IPS-18a (cell line): ENCODE data around the gene IFT20.
A peak's percentile ranks its signal among the peaks of the same experiment; 100 is the strongest.

Source experiments
- H3K27ac ChIP-seq: one replicate; pipeline ENCODE4 v1.5.1; 2013; ENCODE audit warnings: low read length
- H3K27me3 ChIP-seq: one replicate; pipeline ENCODE4 v1.6.1; 2013; ENCODE audit warnings: mild to moderate bottlenecking, low read length; ENCODE audit not compliant: control insufficient read depth, insufficient read depth
- H3K36me3 ChIP-seq: one replicate; pipeline ENCODE4 v1.6.1; 2013; ENCODE audit warnings: low read depth, low read length; ENCODE audit not compliant: control insufficient read depth
- H3K4me1 ChIP-seq: one replicate; pipeline ENCODE4 v1.6.1; 2013; ENCODE audit warnings: low read depth, low read length; ENCODE audit not compliant: control insufficient read depth
- H3K4me3 ChIP-seq: one replicate; pipeline ENCODE4 v1.5.1; 2013; ENCODE audit warnings: low read length
- H3K9ac ChIP-seq: one replicate; pipeline ENCODE4 v1.6.1; 2013; ENCODE audit warnings: mild to moderate bottlenecking, low read length, moderate library complexity
- H3K9me3 ChIP-seq: one replicate; pipeline ENCODE4 v1.6.1; 2013; ENCODE audit warnings: low read depth, low read length; ENCODE audit not compliant: control insufficient read depth

The IFT20 gene

DNA sequence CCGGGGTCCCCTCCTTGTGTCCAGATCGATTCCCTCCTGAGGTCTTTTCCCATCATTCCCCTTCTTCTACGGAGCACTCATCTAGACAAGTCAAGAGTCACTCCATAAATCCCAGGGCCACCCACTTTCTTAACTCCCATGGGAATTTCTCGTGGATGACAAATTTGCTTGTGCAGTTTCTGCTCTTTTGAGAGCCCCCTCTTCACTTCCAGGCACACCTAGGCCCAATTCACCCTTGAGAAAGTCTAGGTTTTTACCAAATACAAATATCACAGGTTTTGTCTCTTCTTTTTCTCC, 22.6 kb upstream of the IFT20 start:
- Histone ChIP-seq H3K27ac (peak overlapping the region; percentile 75), H3K4me1 (peaks cover 10% of the 10 kb centered on the region), H3K36me3 (peaks cover 54% of the 10 kb centered on the region), H3K27me3 (no peaks in the 10 kb centered on the region), H3K4me3 (peak overlapping the region; percentile 81), H3K9me3 (no peaks in the 10 kb centered on the region), H3K9ac (peak overlapping the region; percentile 82)

GRCh38 chr17:28357061-28357900, 22.0 kb upstream of the IFT20 start, which contains the start of gene POLDIP2:
Gene POLDIP2, minus strand, starts transcription at chr17:28357527. Its CDS starts 79 bp downstream, at chr17:28357448.
- Histone ChIP-seq H3K27me3 (no peaks in the 10 kb centered on the region), H3K27ac (peak within 1 kb of the TSS; percentile 75), H3K36me3 (peaks cover 53% of the 10 kb centered on the region), H3K4me3 (peak within 1 kb of the TSS; percentile 81), H3K9me3 (no peaks in the 10 kb centered on the region), H3K4me1 (peaks cover 10% of the 10 kb centered on the region), H3K9ac (peak within 1 kb of the TSS; percentile 82)

DNA sequence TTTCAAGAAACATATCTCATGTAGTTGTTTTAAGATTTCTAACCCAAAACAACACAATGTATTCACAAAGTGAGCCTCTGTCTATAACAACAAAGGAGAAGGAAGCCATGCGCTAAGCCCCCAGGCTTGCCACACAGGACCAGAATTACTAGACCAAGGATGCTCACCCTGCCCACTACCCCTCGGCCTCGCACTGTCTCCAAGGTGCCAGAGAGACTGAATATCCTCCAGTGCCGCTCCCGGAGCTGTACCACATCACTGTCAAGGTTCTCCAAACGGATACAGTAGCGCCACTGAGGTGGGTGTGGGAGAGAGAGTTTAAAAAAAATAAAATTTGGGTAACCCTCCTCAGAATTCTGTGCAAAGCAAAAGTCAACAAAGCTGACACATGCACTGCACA, 15.0 kb upstream of the IFT20 start:
- H3K27me3 ChIP-seq = no peaks in the 10 kb centered on the region
- peaks cover 84% of the 10 kb centered on the region for H3K36me3 ChIP-seq
- H3K27ac ChIP-seq = no peak overlapping the region
- no peak overlapping the region for H3K9ac ChIP-seq
- H3K4me1 ChIP-seq = no peaks in the 10 kb centered on the region
- no peaks in the 10 kb centered on the region for H3K9me3 ChIP-seq
- no peak overlapping the region for H3K4me3 ChIP-seq

DNA sequence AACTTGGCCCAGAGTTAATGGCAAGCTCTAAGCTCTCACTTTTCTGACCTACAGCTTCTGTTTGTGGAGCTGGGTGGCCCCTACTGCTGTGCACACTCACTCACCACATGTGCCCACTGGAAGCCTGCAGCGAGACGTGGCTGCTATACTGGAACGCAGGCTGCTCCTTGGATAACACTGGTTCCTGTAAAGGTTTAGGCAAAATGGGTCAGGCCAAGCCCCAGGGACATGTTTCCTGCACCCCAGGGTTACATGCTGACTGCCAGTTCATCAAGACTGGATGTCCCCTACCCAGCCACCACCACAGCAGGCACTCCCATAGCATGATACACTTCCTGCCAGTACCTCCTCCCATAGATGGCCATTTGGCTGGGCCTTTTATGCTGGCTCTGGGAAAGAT, 13.7 kb upstream of the IFT20 start:
- no peak overlapping the region for H3K9ac ChIP-seq
- H3K27ac ChIP-seq = no peak overlapping the region
- no peaks in the 10 kb centered on the region for H3K4me1 ChIP-seq
- H3K9me3 ChIP-seq = no peaks in the 10 kb centered on the region
- no peak overlapping the region for H3K4me3 ChIP-seq
- H3K27me3 ChIP-seq = no peaks in the 10 kb centered on the region
- peaks cover 79% of the 10 kb centered on the region for H3K36me3 ChIP-seq

DNA sequence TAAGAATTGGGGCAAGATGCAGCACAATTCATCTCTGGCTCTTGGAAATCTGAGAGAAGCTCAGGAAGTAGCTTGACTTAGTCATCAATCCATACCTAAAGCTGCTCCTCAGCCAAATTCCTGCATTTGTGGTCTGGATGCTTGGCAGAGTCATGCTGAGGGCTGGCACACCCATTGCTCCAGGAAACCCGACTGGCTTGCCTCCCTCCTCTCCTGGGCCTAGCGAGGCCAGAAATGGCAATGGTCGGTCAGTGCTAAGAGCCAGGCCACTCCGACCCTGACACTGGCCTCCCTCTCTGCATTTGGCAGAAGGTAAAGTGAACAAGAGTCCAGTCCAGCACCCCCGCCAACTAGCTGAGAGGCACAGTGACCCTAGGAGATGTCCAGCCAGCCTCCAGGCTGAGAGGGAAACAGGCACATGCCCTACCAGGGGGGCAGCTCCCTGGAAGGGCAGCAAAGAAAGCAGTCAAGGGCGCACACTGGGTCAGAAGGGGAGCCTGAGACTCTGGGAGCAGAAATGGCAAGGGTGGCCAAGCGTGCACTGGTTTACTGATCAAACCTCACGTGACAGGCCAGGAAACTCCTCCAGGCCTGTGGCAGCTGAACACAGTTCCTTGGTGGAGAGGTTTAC, 12.1 kb upstream of the IFT20 start:
- no peaks in the 10 kb centered on the region for H3K4me1 ChIP-seq
- H3K36me3 ChIP-seq = peaks cover 69% of the 10 kb centered on the region
- no peak overlapping the region for H3K4me3 ChIP-seq
- no peaks in the 10 kb centered on the region for H3K27me3 ChIP-seq
- H3K27ac ChIP-seq = no peak overlapping the region
- no peak overlapping the region for H3K9ac ChIP-seq
- no peaks in the 10 kb centered on the region for H3K9me3 ChIP-seq

DNA sequence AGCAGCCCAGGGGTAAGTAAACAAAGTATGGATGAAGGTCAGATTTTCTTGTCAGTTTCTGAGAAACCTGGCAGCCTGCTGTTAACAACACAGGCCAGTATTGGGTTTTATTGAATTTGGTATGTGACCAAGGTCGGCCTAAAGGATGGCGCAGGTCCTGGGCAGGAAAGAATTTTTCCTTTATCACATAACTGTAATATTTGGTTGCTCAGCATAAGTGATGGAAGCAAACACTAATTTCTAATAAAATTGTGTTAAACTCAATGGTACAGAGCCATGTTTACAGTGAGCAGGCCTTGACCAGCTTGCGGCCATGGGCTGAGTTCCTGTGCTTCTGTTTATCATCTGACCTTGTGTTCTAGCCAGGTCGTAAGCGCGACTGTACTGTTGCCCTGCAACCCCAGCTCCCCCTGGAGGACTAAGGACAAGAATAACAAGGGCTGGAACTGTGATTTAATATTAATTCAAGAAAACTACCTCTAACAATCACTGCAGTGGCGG, 11.5 kb upstream of the IFT20 start:
- Histone ChIP-seq H3K27ac (no peak overlapping the region), H3K27me3 (no peaks in the 10 kb centered on the region), H3K4me3 (no peak overlapping the region), H3K36me3 (peaks cover 69% of the 10 kb centered on the region), H3K4me1 (no peaks in the 10 kb centered on the region), H3K9me3 (no peaks in the 10 kb centered on the region), H3K9ac (no peak overlapping the region)

DNA sequence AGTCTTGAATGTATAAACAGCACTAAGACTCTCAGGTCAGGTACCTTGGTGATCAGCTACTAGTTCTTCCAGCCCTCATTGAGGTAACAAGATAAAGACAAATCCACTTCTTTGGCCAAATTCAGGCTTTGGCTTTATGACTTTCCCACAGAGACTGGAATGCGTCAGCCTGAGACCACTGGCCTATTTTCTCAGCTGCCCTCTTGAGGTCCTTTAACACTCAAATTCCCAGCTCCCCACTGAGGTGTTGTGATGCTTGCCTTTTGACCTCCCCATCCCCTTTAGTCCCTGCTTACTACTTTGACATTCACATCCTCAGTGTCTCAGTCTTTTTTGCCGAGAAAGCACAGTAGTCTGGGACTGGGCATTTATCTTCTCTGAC, 10.9 kb upstream of the IFT20 start:
- no peak overlapping the region for H3K4me3 ChIP-seq
- H3K9ac ChIP-seq = no peak overlapping the region
- peaks cover 66% of the 10 kb centered on the region for H3K36me3 ChIP-seq
- H3K9me3 ChIP-seq = no peaks in the 10 kb centered on the region
- H3K4me1 ChIP-seq = no peaks in the 10 kb centered on the region
- no peak overlapping the region for H3K27ac ChIP-seq
- no peaks in the 10 kb centered on the region for H3K27me3 ChIP-seq

DNA sequence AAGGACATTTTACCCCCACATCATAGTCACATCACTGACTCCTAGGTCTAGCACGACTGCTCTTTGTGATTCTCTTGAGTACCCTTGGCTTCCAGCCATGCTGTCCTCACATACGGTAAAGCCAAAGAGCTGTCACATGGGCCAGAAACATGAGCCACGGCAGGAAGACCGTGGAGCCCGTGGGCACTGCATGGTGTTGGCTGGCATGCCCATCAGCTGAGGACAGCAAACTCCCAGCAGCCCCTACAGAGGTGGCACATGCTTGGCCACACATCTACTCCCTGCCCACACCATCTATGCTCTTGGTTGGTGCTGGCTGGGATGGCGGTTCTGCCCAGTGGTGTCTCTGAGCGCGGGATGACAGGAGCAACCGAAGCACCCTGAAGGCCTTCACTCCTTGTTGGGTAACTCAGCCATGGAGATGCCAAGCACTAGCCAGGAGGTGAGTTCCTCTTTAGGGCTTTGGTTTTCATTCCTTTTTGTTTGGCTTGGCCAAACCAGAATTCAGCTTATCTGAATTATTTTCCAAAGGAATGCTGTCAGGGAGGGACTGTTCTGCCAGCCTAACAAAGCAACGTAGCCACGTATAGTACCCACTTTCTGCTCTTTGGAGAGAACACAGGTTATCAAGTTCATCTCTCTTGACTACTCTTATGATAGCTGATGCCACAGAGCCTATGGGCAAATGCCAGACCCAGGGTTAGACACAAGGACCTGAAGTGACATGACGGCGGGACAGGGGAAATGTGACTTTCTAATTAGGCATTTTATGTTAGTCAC, 10.3 kb upstream of the IFT20 start:
- H3K27me3 ChIP-seq = no peaks in the 10 kb centered on the region
- H3K9ac ChIP-seq = no peak overlapping the region
- no peak overlapping the region for H3K4me3 ChIP-seq
- H3K9me3 ChIP-seq = no peaks in the 10 kb centered on the region
- peaks cover 61% of the 10 kb centered on the region for H3K36me3 ChIP-seq
- no peaks in the 10 kb centered on the region for H3K4me1 ChIP-seq
- H3K27ac ChIP-seq = no peak overlapping the region

DNA sequence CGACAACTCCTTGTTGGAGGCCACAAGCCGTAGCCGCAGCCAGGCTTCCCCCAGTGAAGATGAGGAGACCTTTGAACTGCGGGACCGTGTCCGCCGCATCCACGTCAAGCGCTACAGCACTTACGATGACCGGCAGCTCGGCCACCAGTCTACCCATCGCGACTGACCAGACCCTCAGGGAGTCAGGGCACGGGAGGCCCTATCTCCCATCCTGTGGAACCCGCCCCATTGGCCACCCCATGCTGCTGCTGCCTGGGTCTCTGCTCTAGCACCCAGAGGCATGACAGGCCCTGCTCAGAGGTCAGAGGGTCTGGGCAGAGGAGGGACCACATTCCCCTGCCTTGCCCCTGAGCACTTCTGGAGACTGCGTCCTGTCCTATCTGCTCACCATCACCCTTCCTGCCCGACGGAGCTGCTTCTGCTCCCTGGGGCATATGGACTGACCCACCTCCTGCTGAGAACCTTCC, 9.2 kb upstream of the IFT20 start:
- Histone ChIP-seq H3K9ac (no peak overlapping the region), H3K36me3 (peaks cover 50% of the 10 kb centered on the region), H3K27me3 (no peaks in the 10 kb centered on the region), H3K4me1 (no peaks in the 10 kb centered on the region), H3K4me3 (no peak overlapping the region), H3K9me3 (no peaks in the 10 kb centered on the region), H3K27ac (no peak overlapping the region)

DNA sequence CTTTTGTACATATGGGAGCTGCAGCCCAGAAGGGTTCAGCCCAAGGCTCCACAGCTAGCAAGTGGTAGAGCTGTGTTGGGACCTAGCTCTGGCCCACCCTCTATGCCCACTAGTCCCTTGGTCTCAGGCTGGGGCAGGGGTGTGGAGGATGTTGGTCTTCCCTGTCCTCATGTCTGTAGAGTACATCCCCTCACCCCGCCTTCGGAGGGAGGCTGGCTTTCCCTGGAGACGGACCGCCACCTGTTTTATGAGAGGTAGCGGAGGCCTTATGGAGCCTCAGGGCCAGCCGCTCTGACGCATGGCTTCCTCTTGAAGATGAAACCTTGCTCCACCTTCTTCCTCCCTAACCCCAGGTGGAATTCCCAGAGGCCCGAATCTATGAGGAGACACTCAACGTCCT, 8.7 kb upstream of the IFT20 start:
- H3K27me3 ChIP-seq = no peaks in the 10 kb centered on the region
- no peaks in the 10 kb centered on the region for H3K4me1 ChIP-seq
- no peaks in the 10 kb centered on the region for H3K9me3 ChIP-seq
- peaks cover 49% of the 10 kb centered on the region for H3K36me3 ChIP-seq
- no peak overlapping the region for H3K27ac ChIP-seq
- no peak overlapping the region for H3K9ac ChIP-seq
- no peak overlapping the region for H3K4me3 ChIP-seq

DNA sequence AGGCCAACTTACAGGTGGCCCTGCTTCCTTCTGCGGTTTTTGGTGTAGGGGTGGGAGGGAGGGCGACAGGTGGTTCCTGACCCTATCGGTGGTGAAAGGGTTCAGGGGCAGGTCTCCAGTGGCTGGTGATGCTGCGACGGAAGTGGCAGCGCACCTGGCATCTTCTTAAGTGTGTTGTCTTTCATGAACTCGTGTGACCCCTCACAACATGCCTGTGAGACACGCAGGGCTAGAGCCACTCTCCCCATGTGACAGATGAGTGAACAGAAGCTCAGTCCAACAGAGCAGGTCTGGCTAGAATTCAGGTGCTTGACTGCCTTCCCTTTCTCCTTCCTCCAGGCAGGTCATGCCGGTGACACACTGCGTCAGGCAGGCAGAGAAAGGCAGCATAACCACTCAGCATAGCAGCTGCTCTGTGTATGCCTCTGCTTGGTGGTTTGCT, 8.2 kb upstream of the IFT20 start:
- peaks cover 44% of the 10 kb centered on the region for H3K36me3 ChIP-seq
- H3K27ac ChIP-seq = no peak overlapping the region

More for the DNA sequence above, 8.2 kb upstream of the IFT20 start:
- H3K4me1 ChIP-seq = no peaks in the 10 kb centered on the region
- no peaks in the 10 kb centered on the region for H3K9me3 ChIP-seq
- H3K27me3 ChIP-seq = no peaks in the 10 kb centered on the region
- no peak overlapping the region for H3K4me3 ChIP-seq
- no peak overlapping the region for H3K9ac ChIP-seq
